ENCODE data around the gene B3GNT8. TPM values are rescaled to one million over a fixed set of nuclear protein-coding genes. Genes with fewer than 3 reads are reported as not detected.

Gene B3GNT8
- total and polyA plus RNA-seq, 2 experiments from 2014 or later, result 0.71 to 1.8 TPM

DNA sequence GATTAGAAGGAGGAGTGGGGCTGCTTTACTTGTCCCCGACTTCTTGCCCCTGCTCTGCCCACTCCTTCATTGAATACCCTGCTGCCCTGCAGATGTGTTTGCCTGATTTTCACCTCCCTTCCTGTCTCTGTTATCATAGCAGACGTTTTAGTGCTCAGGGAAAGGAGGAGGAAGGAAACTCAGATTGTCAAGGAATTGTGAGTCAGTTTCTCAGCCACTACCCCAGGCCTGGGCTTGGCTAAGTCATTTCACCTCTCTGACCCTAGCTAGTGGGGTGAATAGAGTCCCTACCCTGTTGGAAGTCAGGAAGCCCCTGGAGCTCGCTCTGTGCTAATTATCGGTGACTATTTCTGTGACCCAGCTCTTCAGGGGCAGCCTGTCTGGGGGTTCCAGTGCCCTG lies 25.7 kb downstream of the B3GNT8 start:
- H3K4me2 ChIP-seq, result no peak overlapping the region
- TF ChIP-seq, protein P1, sequence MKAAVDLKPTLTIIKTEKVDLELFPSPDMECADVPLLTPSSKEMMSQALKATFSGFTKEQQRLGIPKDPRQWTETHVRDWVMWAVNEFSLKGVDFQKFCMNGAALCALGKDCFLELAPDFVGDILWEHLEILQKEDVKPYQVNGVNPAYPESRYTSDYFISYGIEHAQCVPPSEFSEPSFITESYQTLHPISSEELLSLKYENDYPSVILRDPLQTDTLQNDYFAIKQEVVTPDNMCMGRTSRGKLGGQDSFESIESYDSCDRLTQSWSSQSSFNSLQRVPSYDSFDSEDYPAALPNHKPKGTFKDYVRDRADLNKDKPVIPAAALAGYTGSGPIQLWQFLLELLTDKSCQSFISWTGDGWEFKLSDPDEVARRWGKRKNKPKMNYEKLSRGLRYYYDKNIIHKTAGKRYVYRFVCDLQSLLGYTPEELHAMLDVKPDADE (IDR thresholded peaks at IDR 0.05), result no peak
- no peak for TF ChIP-seq NANOG (IDR thresholded peaks at IDR 0.05; ENCODE audit: borderline replicate concordance)
- TF ChIP-seq, protein P2, sequence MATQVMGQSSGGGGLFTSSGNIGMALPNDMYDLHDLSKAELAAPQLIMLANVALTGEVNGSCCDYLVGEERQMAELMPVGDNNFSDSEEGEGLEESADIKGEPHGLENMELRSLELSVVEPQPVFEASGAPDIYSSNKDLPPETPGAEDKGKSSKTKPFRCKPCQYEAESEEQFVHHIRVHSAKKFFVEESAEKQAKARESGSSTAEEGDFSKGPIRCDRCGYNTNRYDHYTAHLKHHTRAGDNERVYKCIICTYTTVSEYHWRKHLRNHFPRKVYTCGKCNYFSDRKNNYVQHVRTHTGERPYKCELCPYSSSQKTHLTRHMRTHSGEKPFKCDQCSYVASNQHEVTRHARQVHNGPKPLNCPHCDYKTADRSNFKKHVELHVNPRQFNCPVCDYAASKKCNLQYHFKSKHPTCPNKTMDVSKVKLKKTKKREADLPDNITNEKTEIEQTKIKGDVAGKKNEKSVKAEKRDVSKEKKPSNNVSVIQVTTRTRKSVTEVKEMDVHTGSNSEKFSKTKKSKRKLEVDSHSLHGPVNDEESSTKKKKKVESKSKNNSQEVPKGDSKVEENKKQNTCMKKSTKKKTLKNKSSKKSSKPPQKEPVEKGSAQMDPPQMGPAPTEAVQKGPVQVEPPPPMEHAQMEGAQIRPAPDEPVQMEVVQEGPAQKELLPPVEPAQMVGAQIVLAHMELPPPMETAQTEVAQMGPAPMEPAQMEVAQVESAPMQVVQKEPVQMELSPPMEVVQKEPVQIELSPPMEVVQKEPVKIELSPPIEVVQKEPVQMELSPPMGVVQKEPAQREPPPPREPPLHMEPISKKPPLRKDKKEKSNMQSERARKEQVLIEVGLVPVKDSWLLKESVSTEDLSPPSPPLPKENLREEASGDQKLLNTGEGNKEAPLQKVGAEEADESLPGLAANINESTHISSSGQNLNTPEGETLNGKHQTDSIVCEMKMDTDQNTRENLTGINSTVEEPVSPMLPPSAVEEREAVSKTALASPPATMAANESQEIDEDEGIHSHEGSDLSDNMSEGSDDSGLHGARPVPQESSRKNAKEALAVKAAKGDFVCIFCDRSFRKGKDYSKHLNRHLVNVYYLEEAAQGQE (IDR thresholded peaks at IDR 0.05; ENCODE audit: unreplicated experiment), result no peak
- no peak overlapping the region for H3K4me3 Mint-ChIP-seq

DNA sequence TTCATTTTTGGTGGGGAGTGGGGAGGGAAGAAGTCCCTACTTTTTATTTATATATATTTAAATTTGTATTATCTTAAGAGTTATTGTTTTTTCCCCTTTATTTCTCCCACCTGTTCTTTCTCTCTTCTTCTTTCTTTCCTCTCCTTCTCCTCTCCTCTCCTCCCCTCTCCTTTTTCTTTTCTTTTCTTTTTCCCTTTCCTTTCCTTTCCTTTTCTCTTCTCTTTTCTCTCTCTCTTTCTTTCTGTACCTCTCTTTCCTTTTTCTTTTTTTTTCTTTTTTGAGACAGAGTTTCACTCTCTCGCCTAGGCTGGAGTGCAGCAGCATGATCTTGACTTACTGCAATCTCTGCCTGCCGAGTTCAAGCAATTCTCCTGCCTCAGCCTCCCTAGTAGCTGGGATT lies 27.6 kb downstream of the B3GNT8 start:
- no peaks in the 10 kb centered on the region for H3K9me2 ChIP-seq (ENCODE audit: insufficient read depth)
- Mint-ChIP-seq H3K4me1 (peaks cover 19% of the 10 kb centered on the region), H3K36me3 (ENCODE audit: low read depth) (peaks cover 9% of the 10 kb centered on the region), H3K27ac (no peak overlapping the region), H3K9me3 (no peaks in the 10 kb centered on the region), H3K27me3 (ENCODE audit: insufficient read depth, low read depth, poor library complexity) (peaks cover 6% of the 10 kb centered on the region), H3K4me3 (peak overlapping the region; percentile 38; the same call in 2 of the 3 replicates)
- H3F3A ChIP-seq (replicated peaks; ENCODE audit: low read depth), result no peaks in the 10 kb centered on the region
- H3K27ac ChIP-seq (ENCODE audit: low read depth), result no peak overlapping the region
- no peak overlapping the region for H3K4me2 ChIP-seq
- H4K20me1 ChIP-seq (replicated peaks; ENCODE audit: insufficient read depth), result peaks cover 3% of the 10 kb centered on the region
- peaks cover 12% of the 10 kb centered on the region; the same call in 1 of the 2 replicates for H3K4me1 ChIP-seq (ENCODE audit: insufficient read depth)
- H3K79me2 ChIP-seq (replicated peaks; ENCODE audit: insufficient read depth), result peaks cover 35% of the 10 kb centered on the region
- H3K27me3 ChIP-seq (ENCODE audit: insufficient read depth), result no peaks in the 10 kb centered on the region
- H3K4me3 ChIP-seq, result no peak overlapping the region
- DNase-seq (ENCODE audit: low spot score) (no peak), ATAC-seq (no peak)
- H3K36me3 ChIP-seq (ENCODE audit: insufficient read depth), result no peaks in the 10 kb centered on the region
- H2AFZ ChIP-seq, result no peak overlapping the region
- TF ChIP-seq, protein P1 (IDR thresholded peaks at IDR 0.05), result no peak
- TF ChIP-seq ZNF114 (CRISPR knock-in tag; IDR thresholded peaks at IDR 0.05), result no peak
- TF ChIP-seq, protein P3, sequence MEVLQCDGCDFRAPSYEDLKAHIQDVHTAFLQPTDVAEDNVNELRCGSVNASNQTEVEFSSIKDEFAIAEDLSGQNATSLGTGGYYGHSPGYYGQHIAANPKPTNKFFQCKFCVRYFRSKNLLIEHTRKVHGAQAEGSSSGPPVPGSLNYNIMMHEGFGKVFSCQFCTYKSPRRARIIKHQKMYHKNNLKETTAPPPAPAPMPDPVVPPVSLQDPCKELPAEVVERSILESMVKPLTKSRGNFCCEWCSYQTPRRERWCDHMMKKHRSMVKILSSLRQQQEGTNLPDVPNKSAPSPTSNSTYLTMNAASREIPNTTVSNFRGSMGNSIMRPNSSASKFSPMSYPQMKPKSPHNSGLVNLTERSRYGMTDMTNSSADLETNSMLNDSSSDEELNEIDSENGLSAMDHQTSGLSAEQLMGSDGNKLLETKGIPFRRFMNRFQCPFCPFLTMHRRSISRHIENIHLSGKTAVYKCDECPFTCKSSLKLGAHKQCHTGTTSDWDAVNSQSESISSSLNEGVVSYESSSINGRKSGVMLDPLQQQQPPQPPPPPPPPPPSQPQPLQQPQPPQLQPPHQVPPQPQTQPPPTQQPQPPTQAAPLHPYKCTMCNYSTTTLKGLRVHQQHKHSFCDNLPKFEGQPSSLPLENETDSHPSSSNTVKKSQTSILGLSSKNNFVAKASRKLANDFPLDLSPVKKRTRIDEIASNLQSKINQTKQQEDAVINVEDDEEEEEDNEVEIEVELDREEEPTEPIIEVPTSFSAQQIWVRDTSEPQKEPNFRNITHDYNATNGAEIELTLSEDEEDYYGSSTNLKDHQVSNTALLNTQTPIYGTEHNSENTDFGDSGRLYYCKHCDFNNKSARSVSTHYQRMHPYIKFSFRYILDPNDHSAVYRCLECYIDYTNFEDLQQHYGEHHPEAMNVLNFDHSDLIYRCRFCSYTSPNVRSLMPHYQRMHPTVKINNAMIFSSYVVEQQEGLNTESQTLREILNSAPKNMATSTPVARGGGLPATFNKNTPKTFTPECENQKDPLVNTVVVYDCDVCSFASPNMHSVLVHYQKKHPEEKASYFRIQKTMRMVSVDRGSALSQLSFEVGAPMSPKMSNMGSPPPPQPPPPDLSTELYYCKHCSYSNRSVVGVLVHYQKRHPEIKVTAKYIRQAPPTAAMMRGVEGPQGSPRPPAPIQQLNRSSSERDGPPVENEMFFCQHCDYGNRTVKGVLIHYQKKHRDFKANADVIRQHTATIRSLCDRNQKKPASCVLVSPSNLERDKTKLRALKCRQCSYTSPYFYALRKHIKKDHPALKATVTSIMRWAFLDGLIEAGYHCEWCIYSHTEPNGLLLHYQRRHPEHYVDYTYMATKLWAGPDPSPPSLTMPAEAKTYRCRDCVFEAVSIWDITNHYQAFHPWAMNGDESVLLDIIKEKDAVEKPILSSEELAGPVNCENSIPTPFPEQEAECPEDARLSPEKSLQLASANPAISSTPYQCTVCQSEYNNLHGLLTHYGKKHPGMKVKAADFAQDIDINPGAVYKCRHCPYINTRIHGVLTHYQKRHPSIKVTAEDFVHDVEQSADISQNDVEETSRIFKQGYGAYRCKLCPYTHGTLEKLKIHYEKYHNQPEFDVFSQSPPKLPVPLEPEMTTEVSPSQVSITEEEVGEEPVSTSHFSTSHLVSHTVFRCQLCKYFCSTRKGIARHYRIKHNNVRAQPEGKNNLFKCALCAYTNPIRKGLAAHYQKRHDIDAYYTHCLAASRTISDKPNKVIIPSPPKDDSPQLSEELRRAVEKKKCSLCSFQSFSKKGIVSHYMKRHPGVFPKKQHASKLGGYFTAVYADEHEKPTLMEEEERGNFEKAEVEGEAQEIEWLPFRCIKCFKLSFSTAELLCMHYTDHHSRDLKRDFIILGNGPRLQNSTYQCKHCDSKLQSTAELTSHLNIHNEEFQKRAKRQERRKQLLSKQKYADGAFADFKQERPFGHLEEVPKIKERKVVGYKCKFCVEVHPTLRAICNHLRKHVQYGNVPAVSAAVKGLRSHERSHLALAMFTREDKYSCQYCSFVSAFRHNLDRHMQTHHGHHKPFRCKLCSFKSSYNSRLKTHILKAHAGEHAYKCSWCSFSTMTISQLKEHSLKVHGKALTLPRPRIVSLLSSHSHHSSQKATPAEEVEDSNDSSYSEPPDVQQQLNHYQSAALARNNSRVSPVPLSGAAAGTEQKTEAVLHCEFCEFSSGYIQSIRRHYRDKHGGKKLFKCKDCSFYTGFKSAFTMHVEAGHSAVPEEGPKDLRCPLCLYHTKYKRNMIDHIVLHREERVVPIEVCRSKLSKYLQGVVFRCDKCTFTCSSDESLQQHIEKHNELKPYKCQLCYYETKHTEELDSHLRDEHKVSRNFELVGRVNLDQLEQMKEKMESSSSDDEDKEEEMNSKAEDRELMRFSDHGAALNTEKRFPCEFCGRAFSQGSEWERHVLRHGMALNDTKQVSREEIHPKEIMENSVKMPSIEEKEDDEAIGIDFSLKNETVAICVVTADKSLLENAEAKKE (CRISPR knock-in tag; IDR thresholded peaks at IDR 0.05), result no peak
- TF ChIP-seq JUNB (IDR thresholded peaks at IDR 0.05; ENCODE audit: unreplicated experiment), result no peak
- no peak for TF ChIP-seq STAT1 (IDR thresholded peaks at IDR 0.05; ENCODE audit: unreplicated experiment)
- TF ChIP-seq NANOG (IDR thresholded peaks at IDR 0.05; ENCODE audit: borderline replicate concordance), result no peak
- no peak for TF ChIP-seq POLR2AphosphoS5 (IDR thresholded peaks at IDR 0.05; ENCODE audit: low read depth)
- no peak for TF ChIP-seq EZH2phosphoT487 (IDR thresholded peaks at IDR 0.05; ENCODE audit: unreplicated experiment)
- TF ChIP-seq CREB1 (CRISPR knock-in tag; IDR thresholded peaks at IDR 0.05; ENCODE audit: low read depth), result no peak

More for the DNA sequence above, 25.7 kb downstream of the B3GNT8 start:
- DNase-seq (ENCODE audit: low spot score), result no peak
- Histone ChIP-seq H3K36me3 (ENCODE audit: insufficient read depth) (no peaks in the 10 kb centered on the region), H3K27ac (ENCODE audit: low read depth) (no peak overlapping the region), H2AFZ (no peak overlapping the region), H3K27me3 (ENCODE audit: insufficient read depth) (no peaks in the 10 kb centered on the region), H3K4me1 (ENCODE audit: insufficient read depth) (peaks cover 5% of the 10 kb centered on the region; the same call in 1 of the 2 replicates), H3F3A (replicated peaks; ENCODE audit: low read depth) (no peaks in the 10 kb centered on the region), H4K20me1 (replicated peaks; ENCODE audit: insufficient read depth) (peaks cover 3% of the 10 kb centered on the region), H3K4me3 (no peak overlapping the region), H3K9me2 (ENCODE audit: insufficient read depth) (no peaks in the 10 kb centered on the region), H3K79me2 (replicated peaks; ENCODE audit: insufficient read depth) (peaks cover 20% of the 10 kb centered on the region)
- H3K4me1 Mint-ChIP-seq, result peaks cover 10% of the 10 kb centered on the region
- no peak for ATAC-seq
- no peak overlapping the region for H3K27ac Mint-ChIP-seq
- H3K27me3 Mint-ChIP-seq (ENCODE audit: insufficient read depth, low read depth, poor library complexity), result peaks cover 5% of the 10 kb centered on the region
- H3K9me3 Mint-ChIP-seq, result no peaks in the 10 kb centered on the region
- H3K36me3 Mint-ChIP-seq (ENCODE audit: low read depth), result peaks cover 3% of the 10 kb centered on the region

Measured in GM23338 (cell line).